K562 (cell line): ENCODE measurements around the gene CNDP2. TPM values are rescaled to one million over a fixed set of nuclear protein-coding genes. Genes with fewer than 3 reads are reported as not detected.
A peak's percentile ranks its signal among the peaks of the same experiment; 100 is the strongest.

Experiments
- CCNT2 ChIP-seq: IDR thresholded peaks from 2 replicates; pipeline ENCODE4 v1.6.1; 2011; ENCODE audit warnings: borderline replicate concordance, low read depth, mild to moderate bottlenecking, moderate library complexity, mixed read lengths, low read length; ENCODE audit not compliant: insufficient read length; ENCODE audit errors: extremely low read depth
- CHD4 ChIP-seq: fragments of 200-600 bp; sonication (generic); IDR thresholded peaks from 3 replicates; pipeline ENCODE4 v1.6.1; 2012; ENCODE audit warnings: low read depth, mild to moderate bottlenecking, mixed read lengths, low read length, inconsistent platforms; ENCODE audit not compliant: insufficient read depth, insufficient replicate concordance, poor library complexity, severe bottlenecking
- GATAD2A ChIP-seq: fragments of 450-650 bp; IDR thresholded peaks from 2 replicates; pipeline ENCODE4 v1.6.1; 2017
- NELFE ChIP-seq: IDR thresholded peaks from 2 replicates; pipeline ENCODE4 v1.6.1; 2011; ENCODE audit warnings: mild to moderate bottlenecking; ENCODE audit not compliant: insufficient read depth, insufficient read length
- NR2C1 ChIP-seq, 2 experiments: fragments of 450-650 bp; IDR thresholded peaks; 2 replicates each; pipeline ENCODE4 v1.6.1; 2017; ENCODE audit warnings: mild to moderate bottlenecking in 2 of 2, antibody characterized with exemption in 1 of 2, inconsistent platforms in 1 of 2, missing compliant biosample characterization in 1 of 2, missing genetic modification characterization in 1 of 2
- PHTF2 ChIP-seq: fragments of 250-450 bp; sonication (Bioruptor Pico); IDR thresholded peaks from 2 replicates; pipeline ENCODE4 v1.5.0; 2021; ENCODE audit warnings: mild to moderate bottlenecking
- SIN3B ChIP-seq: fragments of 450-650 bp; IDR thresholded peaks from 2 replicates; pipeline ENCODE4 v1.6.1; 2017; ENCODE audit warnings: low read depth, mild to moderate bottlenecking, moderate library complexity
- THRB ChIP-seq: fragments of 450-650 bp; formaldehyde crosslinking; conservative IDR thresholded peaks from 2 replicates; pipeline ENCODE4 v1.4.0; 2022; ENCODE audit warnings: mild to moderate bottlenecking, missing genetic modification characterization
- U2AF1 ChIP-seq: fragments of 200-400 bp; formaldehyde crosslinking; optimal IDR thresholded peaks from 2 replicates; pipeline ENCODE3; 2017; ENCODE audit warnings: mild to moderate bottlenecking, low read depth, low read length, moderate library complexity
- XRCC5 ChIP-seq: fragments of 200-400 bp; formaldehyde crosslinking; IDR thresholded peaks from 2 replicates; pipeline ENCODE4 v1.6.1; 2017; ENCODE audit warnings: low read depth, mild to moderate bottlenecking, low read length
- ZNF384 ChIP-seq: IDR thresholded peaks from 2 replicates; pipeline ENCODE4 v1.6.1; 2012; ENCODE audit warnings: low read depth, low read length, improper control_type of control experiment
- ZNF583 ChIP-seq: fragments of 250-450 bp; sonication (Bioruptor Pico); IDR thresholded peaks from 2 replicates; pipeline ENCODE4 v1.4.0; 2020
- polyA plus RNA-seq, 8 experiments: library from polyadenylated mRNA; depleted of rRNA in 4 of 8; stranded (reverse) in 5 of 8; unstranded in 3 of 8; fragments of >200 nt; fragmentation: Nextera tagmentation in 2 of 8; fragmentation: Illumina TruSeq in 1 of 8; extraction: Ambion mirVana in 2 of 8; extraction: Trizol in 1 of 8; gene quantifications; 2 replicates each; pipeline versions ENCODE4 v1.2.1 to v1.2.3, GENCODE V29; 2011 to 2014; ENCODE audit warnings: inconsistent platforms in 1 of 8, missing spikeins in 1 of 8
- total RNA-seq, 7 experiments: library from RNA; depleted of rRNA in 6 of 7; stranded (reverse); fragments of >200 nt in 6 of 7; fragmentation: Illumina TruSeq in 2 of 7; extraction: Trizol in 2 of 7; gene quantifications; 2 replicates each; pipeline versions ENCODE4 v1.2.1 to v1.2.3, GENCODE V29; 2011 to 2021; ENCODE audit warnings: low replicate concordance in 1 of 7
- TF ChIP-seq, protein P1 (sequence below): fragments of 200-800 bp; sonication (Bioruptor generic); IDR thresholded peaks from 2 replicates; pipeline ENCODE4 v1.6.1; 2017; ENCODE audit warnings: missing genetic modification characterization, missing compliant biosample characterization
- TF ChIP-seq, protein P2 (sequence below): fragments of 450-650 bp; formaldehyde crosslinking; IDR thresholded peaks from 2 replicates; pipeline ENCODE4 v1.4.0; 2022; ENCODE audit warnings: missing genetic modification characterization
- TF ChIP-seq, protein P3 (sequence below): fragments of 250-450 bp; sonication (Bioruptor Pico); IDR thresholded peaks from 2 replicates; pipeline ENCODE4 v1.9.0; 2021; ENCODE audit warnings: mild to moderate bottlenecking, inconsistent platforms
- TF ChIP-seq, protein P4 (sequence below): fragments of 250-450 bp; sonication (Bioruptor Pico); IDR thresholded peaks from 2 replicates; pipeline ENCODE4 v1.4.0; 2020; ENCODE audit warnings: mild to moderate bottlenecking, moderate library complexity

Gene CNDP2
- total and polyA plus RNA-seq, 9 of the 15 experiments (the other 6 are each of a cell fraction or from before 2014, with no cell fraction given) = 34.1 to 128 (median 53.8) TPM

DNA sequence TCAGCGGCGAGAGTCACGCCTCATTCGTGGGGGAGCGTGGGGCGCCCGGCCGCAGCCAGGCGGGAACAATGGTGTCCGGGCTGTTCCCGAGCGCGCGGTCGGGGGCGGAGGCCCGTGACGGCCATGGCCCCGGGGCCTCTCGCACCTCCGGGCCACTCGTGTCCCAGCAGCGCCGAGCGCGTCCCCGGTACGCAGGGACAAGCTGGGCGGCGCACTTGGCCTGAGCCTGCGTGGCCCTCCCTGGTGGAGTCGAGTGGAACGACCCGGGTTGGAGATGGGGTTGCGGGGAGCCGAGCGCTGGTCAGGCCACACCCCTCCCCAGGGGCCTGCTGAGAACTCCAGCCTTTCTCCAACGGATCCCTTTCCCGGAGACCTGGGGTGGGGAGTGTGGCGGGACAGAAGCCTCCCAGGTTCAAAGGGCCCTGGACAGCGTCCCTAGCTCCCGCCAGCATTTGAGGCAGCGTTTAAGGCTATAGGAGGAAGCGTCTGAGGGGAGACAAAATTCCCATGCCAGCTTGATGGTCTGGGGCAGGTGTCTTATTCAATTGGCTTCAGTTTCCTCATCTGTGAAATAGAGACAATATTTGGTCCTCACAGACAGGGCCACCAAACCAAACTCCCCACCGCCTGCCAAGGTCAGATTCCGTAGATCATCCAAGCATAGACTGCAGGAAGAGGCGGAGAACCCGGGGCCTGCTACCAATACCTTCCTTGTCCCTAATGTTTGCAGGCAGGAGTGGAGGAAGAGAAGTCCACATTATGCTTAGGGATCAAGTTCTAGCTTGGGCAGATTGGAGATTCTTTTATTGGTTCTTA, 553 bp downstream of the CNDP2 start (continued):
- TF ChIP-seq CHD4 (no peak), SIN3B (no peak), THRB (CRISPR knock-in tag) (no peak), U2AF1 (no peak), ZNF384 (no peak), PHTF2 (CRISPR knock-in tag) (no peak), XRCC5 (no peak; the same call in 1 of the 2 replicates), GATAD2A (no peak), CCNT2 (no peak), ZNF583 (CRISPR knock-in tag) (no peak), NELFE (no peak), NR2C1 (IDR thresholded peaks at IDR 0.05) (no peak), NR2C1 (tag; IDR thresholded peaks at IDR 0.05) (0 out of 2 replicates have a peak, but pooled peaks have one; percentile 3)
- TF ChIP-seq, protein P1, sequence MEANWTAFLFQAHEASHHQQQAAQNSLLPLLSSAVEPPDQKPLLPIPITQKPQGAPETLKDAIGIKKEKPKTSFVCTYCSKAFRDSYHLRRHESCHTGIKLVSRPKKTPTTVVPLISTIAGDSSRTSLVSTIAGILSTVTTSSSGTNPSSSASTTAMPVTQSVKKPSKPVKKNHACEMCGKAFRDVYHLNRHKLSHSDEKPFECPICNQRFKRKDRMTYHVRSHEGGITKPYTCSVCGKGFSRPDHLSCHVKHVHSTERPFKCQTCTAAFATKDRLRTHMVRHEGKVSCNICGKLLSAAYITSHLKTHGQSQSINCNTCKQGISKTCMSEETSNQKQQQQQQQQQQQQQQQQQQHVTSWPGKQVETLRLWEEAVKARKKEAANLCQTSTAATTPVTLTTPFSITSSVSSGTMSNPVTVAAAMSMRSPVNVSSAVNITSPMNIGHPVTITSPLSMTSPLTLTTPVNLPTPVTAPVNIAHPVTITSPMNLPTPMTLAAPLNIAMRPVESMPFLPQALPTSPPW (CRISPR knock-in tag) = no peak
- TF ChIP-seq, protein P2, sequence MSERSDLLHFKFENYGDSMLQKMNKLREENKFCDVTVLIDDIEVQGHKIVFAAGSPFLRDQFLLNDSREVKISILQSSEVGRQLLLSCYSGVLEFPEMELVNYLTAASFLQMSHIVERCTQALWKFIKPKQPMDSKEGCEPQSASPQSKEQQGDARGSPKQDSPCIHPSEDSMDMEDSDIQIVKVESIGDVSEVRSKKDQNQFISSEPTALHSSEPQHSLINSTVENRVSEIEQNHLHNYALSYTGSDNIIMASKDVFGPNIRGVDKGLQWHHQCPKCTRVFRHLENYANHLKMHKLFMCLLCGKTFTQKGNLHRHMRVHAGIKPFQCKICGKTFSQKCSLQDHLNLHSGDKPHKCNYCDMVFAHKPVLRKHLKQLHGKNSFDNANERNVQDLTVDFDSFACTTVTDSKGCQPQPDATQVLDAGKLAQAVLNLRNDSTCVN (CRISPR knock-in tag) = no peak
- TF ChIP-seq, protein P3, sequence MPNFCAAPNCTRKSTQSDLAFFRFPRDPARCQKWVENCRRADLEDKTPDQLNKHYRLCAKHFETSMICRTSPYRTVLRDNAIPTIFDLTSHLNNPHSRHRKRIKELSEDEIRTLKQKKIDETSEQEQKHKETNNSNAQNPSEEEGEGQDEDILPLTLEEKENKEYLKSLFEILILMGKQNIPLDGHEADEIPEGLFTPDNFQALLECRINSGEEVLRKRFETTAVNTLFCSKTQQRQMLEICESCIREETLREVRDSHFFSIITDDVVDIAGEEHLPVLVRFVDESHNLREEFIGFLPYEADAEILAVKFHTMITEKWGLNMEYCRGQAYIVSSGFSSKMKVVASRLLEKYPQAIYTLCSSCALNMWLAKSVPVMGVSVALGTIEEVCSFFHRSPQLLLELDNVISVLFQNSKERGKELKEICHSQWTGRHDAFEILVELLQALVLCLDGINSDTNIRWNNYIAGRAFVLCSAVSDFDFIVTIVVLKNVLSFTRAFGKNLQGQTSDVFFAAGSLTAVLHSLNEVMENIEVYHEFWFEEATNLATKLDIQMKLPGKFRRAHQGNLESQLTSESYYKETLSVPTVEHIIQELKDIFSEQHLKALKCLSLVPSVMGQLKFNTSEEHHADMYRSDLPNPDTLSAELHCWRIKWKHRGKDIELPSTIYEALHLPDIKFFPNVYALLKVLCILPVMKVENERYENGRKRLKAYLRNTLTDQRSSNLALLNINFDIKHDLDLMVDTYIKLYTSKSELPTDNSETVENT (CRISPR knock-in tag) = no peak
- TF ChIP-seq, protein P4, sequence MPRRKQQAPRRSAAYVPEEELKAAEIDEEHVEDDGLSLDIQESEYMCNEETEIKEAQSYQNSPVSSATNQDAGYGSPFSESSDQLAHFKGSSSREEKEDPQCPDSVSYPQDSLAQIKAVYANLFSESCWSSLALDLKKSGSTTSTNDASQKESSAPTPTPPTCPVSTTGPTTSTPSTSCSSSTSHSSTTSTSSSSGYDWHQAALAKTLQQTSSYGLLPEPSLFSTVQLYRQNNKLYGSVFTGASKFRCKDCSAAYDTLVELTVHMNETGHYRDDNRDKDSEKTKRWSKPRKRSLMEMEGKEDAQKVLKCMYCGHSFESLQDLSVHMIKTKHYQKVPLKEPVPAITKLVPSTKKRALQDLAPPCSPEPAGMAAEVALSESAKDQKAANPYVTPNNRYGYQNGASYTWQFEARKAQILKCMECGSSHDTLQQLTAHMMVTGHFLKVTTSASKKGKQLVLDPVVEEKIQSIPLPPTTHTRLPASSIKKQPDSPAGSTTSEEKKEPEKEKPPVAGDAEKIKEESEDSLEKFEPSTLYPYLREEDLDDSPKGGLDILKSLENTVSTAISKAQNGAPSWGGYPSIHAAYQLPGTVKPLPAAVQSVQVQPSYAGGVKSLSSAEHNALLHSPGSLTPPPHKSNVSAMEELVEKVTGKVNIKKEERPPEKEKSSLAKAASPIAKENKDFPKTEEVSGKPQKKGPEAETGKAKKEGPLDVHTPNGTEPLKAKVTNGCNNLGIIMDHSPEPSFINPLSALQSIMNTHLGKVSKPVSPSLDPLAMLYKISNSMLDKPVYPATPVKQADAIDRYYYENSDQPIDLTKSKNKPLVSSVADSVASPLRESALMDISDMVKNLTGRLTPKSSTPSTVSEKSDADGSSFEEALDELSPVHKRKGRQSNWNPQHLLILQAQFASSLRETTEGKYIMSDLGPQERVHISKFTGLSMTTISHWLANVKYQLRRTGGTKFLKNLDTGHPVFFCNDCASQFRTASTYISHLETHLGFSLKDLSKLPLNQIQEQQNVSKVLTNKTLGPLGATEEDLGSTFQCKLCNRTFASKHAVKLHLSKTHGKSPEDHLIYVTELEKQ (CRISPR knock-in tag) = no peak
